K562 (cell line): ENCODE measurements around the gene ASF1B. TPM values are rescaled to one million over a fixed set of nuclear protein-coding genes. Genes with fewer than 3 reads are reported as not detected.

ENCODE experiments used
- ATF3 ChIP-seq, 2 experiments: fragments of 450-650 bp in 1 of 2; sonication (generic) in 1 of 2; formaldehyde crosslinking in 1 of 2; IDR thresholded peaks in 1 of 2; conservative IDR thresholded peaks in 1 of 2; 2 replicates each; pipeline versions ENCODE4 v1.6.1 to v1.8.1; 2016 to 2023; ENCODE audit warnings: mild to moderate bottlenecking in 2 of 2, moderate library complexity in 2 of 2, inconsistent platforms in 1 of 2, missing genetic modification reagents in 1 of 2
- BRD9 ChIP-seq: fragments of 450-650 bp; IDR thresholded peaks from 2 replicates; pipeline ENCODE4 v1.6.1; 2018; ENCODE audit warnings: low read depth; ENCODE audit not compliant: partially characterized antibody
- CHD4 ChIP-seq: fragments of 200-600 bp; sonication (generic); IDR thresholded peaks from 3 replicates; pipeline ENCODE4 v1.6.1; 2012; ENCODE audit warnings: low read depth, mild to moderate bottlenecking, mixed read lengths, low read length, inconsistent platforms; ENCODE audit not compliant: insufficient read depth, insufficient replicate concordance, poor library complexity, severe bottlenecking
- CTCF ChIP-seq, 3 experiments: IDR thresholded peaks in 2 of 3; conservative IDR thresholded peaks in 1 of 3; 2 replicates each; pipeline ENCODE4 v1.5.1; 2011 to 2012; ENCODE audit warnings: low read length in 3 of 3, mild to moderate bottlenecking in 3 of 3, control low read depth in 2 of 3, improper control_type of control experiment in 1 of 3, inconsistent platforms in 1 of 3, low read depth in 1 of 3, mixed read lengths in 1 of 3, moderate library complexity in 1 of 3; ENCODE audit not compliant: insufficient read depth in 2 of 3
- DDX20 ChIP-seq: fragments of 450-650 bp; IDR thresholded peaks from 2 replicates; pipeline ENCODE4 v1.6.1; 2016; ENCODE audit warnings: missing genetic modification characterization, low read depth, mild to moderate bottlenecking, missing compliant biosample characterization, moderate library complexity
- MNT ChIP-seq, 2 experiments: fragments of 450-650 bp; conservative IDR thresholded peaks; 2 replicates each; pipeline ENCODE4 v1.6.1; 2017; ENCODE audit warnings: mild to moderate bottlenecking in 2 of 2, moderate library complexity in 2 of 2
- MYNN ChIP-seq, 2 experiments: sonication (generic); formaldehyde crosslinking in 1 of 2; IDR thresholded peaks; 2 replicates each; pipeline versions ENCODE4 v1.5.0 to v1.6.1; 2016 to 2020; ENCODE audit warnings: antibody characterized with exemption in 1 of 2, missing genetic modification reagents in 1 of 2
- PKNOX1 ChIP-seq: fragments of 450-650 bp; IDR thresholded peaks from 2 replicates; pipeline ENCODE4 v1.6.1; 2016
- RBM14 ChIP-seq: fragments of 200-400 bp; formaldehyde crosslinking; IDR thresholded peaks from 2 replicates; pipeline ENCODE4 v1.6.1; 2018; ENCODE audit warnings: low read depth, mild to moderate bottlenecking, low read length, moderate library complexity, borderline replicate concordance; ENCODE audit not compliant: insufficient read depth
- RCOR1 ChIP-seq, 2 experiments: IDR thresholded peaks; 2 replicates each; pipeline ENCODE4 v1.6.1; 2012; ENCODE audit warnings: low read depth in 2 of 2, low read length in 2 of 2, borderline replicate concordance in 1 of 2, improper control_type of control experiment in 1 of 2
- SIN3A ChIP-seq, 2 experiments: fragments of 150-350 bp in 1 of 2; IDR thresholded peaks; 2 replicates each; pipeline ENCODE4 v1.6.1; 2011 to 2016; ENCODE audit warnings: borderline replicate concordance in 2 of 2, low read depth in 2 of 2, low read length in 2 of 2, mild to moderate bottlenecking in 2 of 2, moderate library complexity in 2 of 2; ENCODE audit not compliant: control insufficient read depth in 1 of 2
- SP1 ChIP-seq: sonication (generic); formaldehyde crosslinking; IDR thresholded peaks from 2 replicates; pipeline ENCODE4 v1.8.1; 2022; ENCODE audit warnings: mild to moderate bottlenecking, missing genetic modification reagents
- SRSF3 ChIP-seq: fragments of 200-400 bp; formaldehyde crosslinking; IDR thresholded peaks from 2 replicates; pipeline ENCODE4 v1.6.1; 2016; ENCODE audit warnings: mild to moderate bottlenecking, low read length, moderate library complexity; ENCODE audit not compliant: insufficient read depth
- TAF15 ChIP-seq: fragments of 200-400 bp; formaldehyde crosslinking; IDR thresholded peaks from 2 replicates; pipeline ENCODE4 v1.6.1; 2017; ENCODE audit warnings: mild to moderate bottlenecking, low read depth, low read length, moderate library complexity
- TEAD1 ChIP-seq, 2 experiments: fragments of 450-650 bp in 1 of 2; sonication (generic) in 1 of 2; formaldehyde crosslinking; IDR thresholded peaks; 2 replicates each; pipeline versions ENCODE4 v1.4.0 to v1.8.0; 2020 to 2022; ENCODE audit warnings: mild to moderate bottlenecking in 2 of 2, missing genetic modification reagents in 1 of 2
- TFAP4 ChIP-seq: sonication (generic); formaldehyde crosslinking; IDR thresholded peaks from 2 replicates; pipeline ENCODE4 v1.8.0; 2022; ENCODE audit warnings: missing genetic modification reagents, mild to moderate bottlenecking, moderate library complexity, borderline replicate concordance
- ZNF644 ChIP-seq: fragments of 200-800 bp; sonication (Bioruptor generic); IDR thresholded peaks from 2 replicates; pipeline ENCODE4 v1.6.1; 2016; ENCODE audit warnings: low read depth, missing genetic modification characterization, missing compliant biosample characterization
- polyA plus RNA-seq, 8 experiments: library from polyadenylated mRNA; depleted of rRNA in 4 of 8; stranded (reverse) in 5 of 8; unstranded in 3 of 8; fragments of >200 nt; fragmentation: Nextera tagmentation in 2 of 8; fragmentation: Illumina TruSeq in 1 of 8; extraction: Ambion mirVana in 2 of 8; extraction: Trizol in 1 of 8; gene quantifications; 2 replicates each; pipeline versions ENCODE4 v1.2.1 to v1.2.3, GENCODE V29; 2011 to 2014; ENCODE audit warnings: inconsistent platforms in 1 of 8, missing spikeins in 1 of 8
- total RNA-seq, 7 experiments: library from RNA; depleted of rRNA in 6 of 7; stranded (reverse); fragments of >200 nt in 6 of 7; fragmentation: Illumina TruSeq in 2 of 7; extraction: Trizol in 2 of 7; gene quantifications; 2 replicates each; pipeline versions ENCODE4 v1.2.1 to v1.2.3, GENCODE V29; 2011 to 2021; ENCODE audit warnings: low replicate concordance in 1 of 7

The ASF1B gene
- total and polyA plus RNA-seq, 9 of the 15 experiments (the other 6 are each of a cell fraction or from before 2014, with no cell fraction given): 6.0 to 69.4 (median 53.3) TPM

- TF ChIP-seq CTCF (IDR thresholded peaks at IDR 0.05 in 2 of 3, conservative IDR thresholded peaks at IDR 0.05 in 1 of 3; ENCODE audit: insufficient read depth in 2 of 3, low read depth in 1 of 3, low read length in 3 of 3) (peak; percentile 20 to 37 (median 36); a peak in 2 of 6 replicates), DDX20 (tag) (no peak), SP1 (CRISPR knock-in tag) (peak; percentile 65; the same call in 1 of the 2 replicates), ZNF644 (tag) (no peak), MYNN (IDR thresholded peaks at IDR 0.05) (0 out of 2 replicates have a peak, but pooled peaks have one; percentile 14), MYNN (CRISPR knock-in tag; IDR thresholded peaks at IDR 0.05) (no peak), RCOR1 (IDR thresholded peaks at IDR 0.05; ENCODE audit: borderline replicate concordance in 1 of 2, low read depth in 2 of 2, low read length in 2 of 2) (0 out of 4 replicates have a peak, but pooled peaks of 1 of the 2 experiments have one; percentile 0), RBM14 (no peak), BRD9 (peak; percentile 8), MNT (conservative IDR thresholded peaks at IDR 0.05) (peak in 1 of 2 experiments; percentile 63; a peak in 2 of 4 replicates), TEAD1 (CRISPR knock-in tag; IDR thresholded peaks at IDR 0.05) (no peak), SRSF3 (no peak), SIN3A (IDR thresholded peaks at IDR 0.05; ENCODE audit: borderline replicate concordance in 2 of 2, control insufficient read depth in 1 of 2, low read depth in 2 of 2, low read length in 2 of 2) (0 out of 4 replicates have a peak, but pooled peaks have one; percentile 8 to 19), TFAP4 (CRISPR knock-in tag) (peak; percentile 72; the same call in 1 of the 2 replicates), PKNOX1 (peak; percentile 95), ATF3 (IDR thresholded peaks at IDR 0.05) (no peak), ATF3 (CRISPR knock-in tag; conservative IDR thresholded peaks at IDR 0.05) (no peak), CHD4 (peak; percentile 13), TAF15 (no peak)
- TF ChIP-seq, all 486 proteins: peak for 21
Observed at GRCh38 chr19:14091813-14092462, 44.5 kb downstream of the ASF1B start (continued).
